Measurements from ENCODE around the gene ATG2A.

ATG2A gene

GRCh38 chr11:64916775-64917662 is at the start of gene ATG2A:
ATG2A (minus strand) TSS chr11:64917209; CDS start chr11:64917135, 74 bp downstream.
- peak; percentile 97 for DNase-seq

DNA sequence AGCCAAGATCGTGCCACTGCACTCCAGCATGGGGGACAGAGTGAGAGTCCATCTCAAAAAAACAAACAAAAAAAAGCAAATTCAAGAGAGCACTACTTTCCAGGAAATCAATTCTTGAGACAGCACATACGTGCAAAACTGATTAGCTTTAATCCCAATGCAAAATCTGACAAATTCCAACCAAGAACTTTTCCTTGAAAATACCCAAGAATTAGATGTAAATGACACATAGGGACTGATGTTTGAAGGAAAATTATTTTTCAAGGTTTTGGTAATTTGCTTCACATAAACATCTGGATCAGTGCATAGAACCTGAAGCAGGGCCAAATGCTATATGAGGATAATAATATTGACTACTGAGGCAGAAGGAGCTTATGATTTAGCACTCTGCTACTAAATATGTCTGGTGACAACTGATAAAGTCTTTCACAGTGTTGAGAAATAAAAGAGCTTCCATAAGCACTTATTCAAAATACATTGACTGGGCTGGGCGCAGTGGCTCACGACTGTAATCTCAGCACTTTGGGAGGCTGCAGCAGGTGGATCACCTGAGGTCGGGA is 46.1 kb upstream of the ATG2A start:
- no peak for DNase-seq

- no peak for DNase-seq
Measured at GRCh38 chr11:64960719-64961118, 43.7 kb upstream of the ATG2A start.

GRCh38 chr11:64959498-64959897 is 42.5 kb upstream of the ATG2A start:
- no peak for DNase-seq

- no peak for DNase-seq
Measured at GRCh38 chr11:64954201-64954600, 37.2 kb upstream of the ATG2A start.

DNA sequence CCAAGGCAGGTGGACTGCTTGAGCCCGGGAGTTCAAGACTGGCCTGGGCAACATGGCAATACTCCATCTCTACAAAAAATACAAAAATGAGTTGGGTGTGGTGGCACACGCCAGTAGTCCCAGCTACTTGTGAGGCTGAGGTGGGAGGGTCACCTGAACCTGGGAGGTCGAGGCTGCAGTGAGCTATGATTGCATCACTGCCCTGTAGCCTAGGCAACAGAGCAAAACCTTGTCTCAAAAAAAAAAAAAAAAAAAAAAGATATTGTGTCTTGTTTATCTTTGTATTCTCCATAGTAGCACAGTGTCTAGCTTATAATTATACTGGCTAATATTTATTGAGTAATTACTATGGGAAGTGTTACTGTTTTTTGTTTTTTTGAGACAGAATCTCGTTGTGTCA is 34.5 kb upstream of the ATG2A start:
- DNase-seq: no peak

GRCh38 chr11:64947208-64947814 is 30.3 kb upstream of the ATG2A start:
- no peak for DNase-seq

GRCh38 chr11:64936539-64936938 is 19.5 kb upstream of the ATG2A start:
- no peak for DNase-seq

- DNase-seq: no peak
Measured at GRCh38 chr11:64935359-64936081, 18.5 kb upstream of the ATG2A start, which contains the start of gene GPHA2. GPHA2 (minus strand) TSS chr11:64935893; CDS start chr11:64935460, 433 bp downstream.

DNA sequence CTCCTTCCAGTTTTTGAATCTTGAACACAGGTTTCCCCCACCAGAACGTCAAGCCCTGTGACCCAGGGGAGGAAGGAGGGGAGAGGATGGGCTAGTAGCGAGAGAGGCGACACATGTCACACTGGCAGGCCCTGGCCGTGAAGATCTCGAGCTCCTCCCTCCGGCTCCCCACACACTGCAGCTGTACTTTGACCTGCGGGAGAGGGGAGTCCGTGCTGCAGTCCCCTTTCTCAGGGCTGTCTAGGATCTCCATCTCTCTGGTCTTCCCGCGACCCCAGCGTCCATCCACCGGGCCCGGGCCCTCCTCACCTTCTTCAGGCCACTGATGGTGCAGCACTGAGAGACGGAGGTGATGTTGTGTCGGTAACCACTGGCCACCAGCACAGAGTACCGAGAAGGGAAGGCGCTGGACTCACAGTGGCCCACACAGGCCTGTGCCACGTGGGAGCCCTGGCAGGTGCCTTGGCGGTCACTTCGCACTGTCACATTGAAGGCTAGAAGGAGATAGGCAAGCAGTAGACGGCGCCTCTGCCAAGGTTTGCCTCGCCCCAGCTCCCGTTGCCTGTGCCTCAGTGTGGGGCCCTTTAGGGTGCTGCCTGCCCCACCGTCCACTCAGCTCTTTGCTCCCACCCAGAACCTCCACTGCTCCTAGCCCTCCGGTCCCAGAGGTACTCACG is 17.8 kb upstream of the ATG2A start:
- no peak for DNase-seq

GRCh38 chr11:64933935-64934681 is 17.1 kb upstream of the ATG2A start:
- no peak for DNase-seq

DNA sequence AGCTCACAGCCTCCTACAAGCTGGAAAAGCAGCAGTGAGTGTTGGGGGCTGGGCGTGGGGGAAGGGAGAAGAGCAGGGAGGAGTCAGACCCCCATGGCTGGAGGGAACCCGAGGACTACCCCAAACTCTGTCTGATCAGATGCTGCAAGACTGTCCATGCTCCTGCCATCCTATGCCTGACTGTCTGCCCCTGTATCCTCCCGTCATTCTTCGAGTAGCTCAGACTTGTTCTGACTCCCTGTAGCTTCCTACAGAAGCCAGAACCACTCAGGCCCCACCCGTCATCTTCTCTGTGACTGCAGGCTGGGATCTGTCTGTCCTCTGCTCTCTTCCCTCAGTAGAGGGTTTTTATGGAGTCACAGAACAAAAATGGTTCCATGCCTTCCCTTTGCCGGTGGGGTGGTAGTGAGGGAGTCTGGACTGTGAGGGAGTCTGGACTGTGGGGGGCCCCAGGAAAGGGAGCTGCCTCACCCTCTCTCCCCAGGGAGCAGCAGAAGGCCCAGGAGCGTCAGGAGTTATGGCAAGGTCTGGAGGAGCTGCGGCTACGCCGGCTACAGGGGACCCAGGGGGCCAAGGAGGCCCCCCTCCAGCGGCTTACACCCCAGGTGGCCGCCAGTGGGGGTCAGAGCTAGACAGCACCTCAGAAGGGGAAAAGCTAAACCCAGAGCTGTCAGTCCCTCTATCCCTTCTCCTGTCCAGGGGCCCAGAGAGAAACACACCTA is 16.4 kb upstream of the ATG2A start:
- no peak for DNase-seq

GRCh38 chr11:64932324-64932723 is 15.3 kb upstream of the ATG2A start:
- DNase-seq: no peak

- no peak for DNase-seq
Measured at GRCh38 chr11:64931290-64931689, 14.3 kb upstream of the ATG2A start.

DNA sequence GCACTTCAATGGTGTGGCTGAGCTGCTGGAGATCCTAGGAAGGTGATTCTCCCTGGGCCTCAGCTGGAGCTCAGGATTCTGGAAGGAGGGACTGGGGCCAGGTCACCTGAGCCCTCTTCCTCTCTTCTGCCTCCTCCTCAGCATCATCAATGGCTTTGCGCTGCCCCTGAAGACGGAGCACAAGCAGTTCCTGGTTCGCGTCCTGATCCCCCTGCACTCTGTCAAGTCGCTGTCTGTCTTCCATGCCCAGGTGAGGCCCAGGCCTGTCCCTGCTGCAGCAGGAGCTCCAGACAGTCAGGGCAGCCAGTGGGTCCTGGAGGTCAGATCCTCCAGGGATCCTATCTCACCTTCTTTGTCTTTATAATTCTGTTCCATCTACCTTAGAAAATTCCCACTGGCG is 13.3 kb upstream of the ATG2A start:
- DNase-seq: no peak

DNA sequence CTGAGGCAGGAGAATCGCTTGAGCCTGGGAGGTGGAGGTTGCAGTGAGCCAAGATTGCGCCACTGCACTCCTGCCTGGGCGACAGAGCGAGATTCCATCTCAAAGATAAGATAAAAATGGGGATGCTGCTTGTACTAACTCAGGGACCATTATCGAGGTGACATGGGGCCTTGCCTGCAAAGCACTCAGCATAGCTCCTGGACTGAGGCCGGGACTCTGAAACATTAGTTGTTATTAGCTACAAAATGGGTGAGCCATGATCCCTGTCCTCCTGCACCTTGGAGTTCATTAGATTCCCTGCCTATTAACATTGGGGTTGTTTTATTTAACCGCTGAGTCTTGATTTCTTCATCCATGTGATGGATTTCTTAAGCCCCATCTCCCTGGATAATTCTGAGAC is 12.6 kb upstream of the ATG2A start:
- DNase-seq: no peak

DNA sequence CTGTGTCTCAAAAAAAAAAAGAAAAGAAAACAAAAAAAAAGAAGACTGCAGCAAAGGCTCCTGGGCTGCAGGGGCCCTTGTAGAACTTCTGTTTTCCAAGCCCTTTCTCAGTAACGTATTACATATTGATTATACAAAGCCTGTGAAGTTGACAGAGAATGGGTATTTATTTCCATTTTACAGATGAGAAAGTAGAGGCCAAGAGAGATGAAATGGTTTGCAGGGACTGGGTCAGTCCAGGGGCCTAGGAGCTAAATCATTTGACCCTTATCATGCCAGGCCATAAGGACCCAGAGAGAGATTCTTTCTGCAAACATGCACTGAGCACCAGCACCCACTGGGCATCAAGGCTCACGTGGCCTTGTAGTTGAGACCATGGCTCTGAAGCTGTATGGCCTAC is 11.9 kb upstream of the ATG2A start:
- DNase-seq: no peak

GRCh38 chr11:64926689-64927088 is 9.7 kb upstream of the ATG2A start:
- DNase-seq: no peak

DNA sequence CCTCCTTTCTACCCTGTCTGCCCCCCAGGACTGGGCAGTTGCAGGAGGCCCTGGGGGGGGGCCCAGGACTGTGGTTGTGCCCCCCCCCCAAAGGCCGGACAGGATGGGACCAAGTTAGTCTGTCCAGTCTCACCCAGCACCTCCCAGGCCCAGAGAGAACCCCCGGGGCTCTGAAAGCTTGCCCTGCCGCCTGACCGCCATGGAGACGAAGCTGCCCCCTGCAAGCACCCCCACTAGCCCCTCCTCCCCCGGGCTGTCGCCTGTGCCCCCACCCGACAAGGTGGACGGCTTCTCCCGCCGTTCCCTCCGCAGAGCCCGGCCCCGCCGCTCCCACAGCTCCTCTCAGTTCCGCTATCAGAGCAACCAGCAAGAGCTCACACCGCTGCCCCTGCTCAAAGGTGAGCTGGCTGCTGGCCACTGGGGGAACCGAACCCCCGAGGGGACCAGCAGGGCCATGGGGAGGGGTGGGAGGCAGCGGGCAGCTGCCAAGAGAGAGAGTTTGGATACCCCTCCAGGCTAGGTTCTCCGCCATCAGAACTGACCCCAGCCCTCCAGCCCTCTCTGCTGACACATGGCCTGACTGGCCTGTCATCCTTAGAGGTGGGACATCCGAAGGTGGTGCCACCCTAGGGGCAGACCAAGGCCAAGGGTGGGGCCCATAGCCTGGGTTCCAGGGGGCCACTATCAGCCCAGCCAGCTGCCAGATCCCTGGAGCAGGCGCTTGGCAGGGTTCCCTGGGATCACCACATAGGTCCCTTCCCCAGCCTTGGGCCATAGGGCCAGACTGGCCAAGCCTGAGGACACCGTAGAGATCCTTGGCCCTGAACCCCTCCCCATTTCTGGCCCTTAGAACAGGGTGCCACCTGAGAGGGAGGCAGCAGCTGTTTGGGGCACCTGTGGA is 8.8 kb upstream of the ATG2A start:
- DNase-seq: no peak

DNA sequence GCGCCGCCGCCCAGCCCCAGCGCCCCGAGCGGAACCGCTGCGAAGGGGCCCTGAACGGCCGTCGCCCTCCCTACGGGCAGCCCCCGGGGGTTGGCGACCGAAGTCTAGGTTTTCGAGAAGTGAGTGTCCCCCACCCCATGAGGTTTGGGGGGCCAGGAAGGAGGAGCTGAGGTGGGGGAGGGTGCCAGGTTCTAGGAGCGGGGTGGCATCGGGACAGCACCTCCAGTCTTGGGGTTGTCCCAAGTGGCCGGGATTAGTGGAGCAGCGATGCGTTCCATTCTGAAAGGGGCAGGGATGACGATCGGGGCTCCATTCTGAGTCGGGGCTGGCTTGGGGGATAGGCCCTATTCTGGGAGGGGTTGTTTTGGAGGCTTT is 7.9 kb upstream of the ATG2A start:
- DNase-seq: no peak
